GM12878 (cell line): ENCODE data around the gene ANKS4B.

Experiments used
- EZH2 ChIP-seq: IDR thresholded peaks from 2 replicates; pipeline ENCODE4 v1.6.1; 2012; ENCODE audit warnings: low read depth, mild to moderate bottlenecking, control low read depth, inconsistent platforms, low read length, borderline replicate concordance; ENCODE audit not compliant: control insufficient read depth
- NR2C1 ChIP-seq: fragments of 450-650 bp; IDR thresholded peaks from 2 replicates; pipeline ENCODE4 v1.6.1; 2017; ENCODE audit warnings: antibody characterized with exemption, mild to moderate bottlenecking, moderate library complexity
- SRF ChIP-seq, 2 experiments: IDR thresholded peaks; 2 replicates each; pipeline ENCODE4 v1.6.1; 2011; ENCODE audit warnings: low read depth in 2 of 2, low read length in 2 of 2, mild to moderate bottlenecking in 1 of 2, moderate library complexity in 1 of 2

DNA sequence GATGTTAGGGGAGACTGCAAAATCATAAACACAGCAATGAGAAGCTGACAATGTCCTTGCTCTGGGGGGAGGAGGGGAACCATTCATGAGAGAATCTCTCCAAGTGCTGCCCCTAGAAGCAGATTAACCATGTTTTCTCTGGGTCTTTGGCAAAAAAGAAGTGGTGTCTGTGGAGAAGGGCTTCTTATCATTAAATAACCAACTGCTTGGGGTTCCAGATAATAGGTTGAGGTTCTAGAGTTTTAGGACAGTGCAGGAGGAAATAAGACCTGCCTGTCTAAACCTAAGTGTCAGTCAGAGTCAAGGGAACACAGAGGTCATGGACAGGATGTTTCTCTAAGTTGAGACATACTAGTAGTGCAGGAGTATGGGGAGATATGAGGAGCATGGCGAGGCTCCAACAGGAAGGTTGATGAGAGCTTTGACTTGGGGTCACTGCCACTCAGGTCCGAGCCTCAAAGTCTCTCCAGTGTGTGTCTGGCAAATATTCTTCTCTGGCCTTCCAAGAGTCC is 5.1 kb upstream of the ANKS4B start:
- TF ChIP-seq SRF (IDR thresholded peaks at IDR 0.05; ENCODE audit: low read depth in 2 of 2, low read length in 2 of 2): no peak
- no peak for TF ChIP-seq EZH2
- TF ChIP-seq NR2C1: no peak
